Stimulated activated CD8-positive, alpha-beta memory T cell treated with anti-CD3 and anti-CD28 coated beads, Interleukin-15, amount 100 ng/mL, for 1 hour (primary cell): ENCODE measurements around the gene ZFPM1.
"Not testable (repeated sequence)": the region's sequence is repeated elsewhere in the genome, so short reads cannot be mapped to it uniquely, and the experiment has no call there.

Source experiments
- DNase-seq: peaks from one replicate; pipeline ENCODE4 v3.0.0-alpha.2; 2020; ENCODE audit warnings: low read depth

The ZFPM1 gene

DNA sequence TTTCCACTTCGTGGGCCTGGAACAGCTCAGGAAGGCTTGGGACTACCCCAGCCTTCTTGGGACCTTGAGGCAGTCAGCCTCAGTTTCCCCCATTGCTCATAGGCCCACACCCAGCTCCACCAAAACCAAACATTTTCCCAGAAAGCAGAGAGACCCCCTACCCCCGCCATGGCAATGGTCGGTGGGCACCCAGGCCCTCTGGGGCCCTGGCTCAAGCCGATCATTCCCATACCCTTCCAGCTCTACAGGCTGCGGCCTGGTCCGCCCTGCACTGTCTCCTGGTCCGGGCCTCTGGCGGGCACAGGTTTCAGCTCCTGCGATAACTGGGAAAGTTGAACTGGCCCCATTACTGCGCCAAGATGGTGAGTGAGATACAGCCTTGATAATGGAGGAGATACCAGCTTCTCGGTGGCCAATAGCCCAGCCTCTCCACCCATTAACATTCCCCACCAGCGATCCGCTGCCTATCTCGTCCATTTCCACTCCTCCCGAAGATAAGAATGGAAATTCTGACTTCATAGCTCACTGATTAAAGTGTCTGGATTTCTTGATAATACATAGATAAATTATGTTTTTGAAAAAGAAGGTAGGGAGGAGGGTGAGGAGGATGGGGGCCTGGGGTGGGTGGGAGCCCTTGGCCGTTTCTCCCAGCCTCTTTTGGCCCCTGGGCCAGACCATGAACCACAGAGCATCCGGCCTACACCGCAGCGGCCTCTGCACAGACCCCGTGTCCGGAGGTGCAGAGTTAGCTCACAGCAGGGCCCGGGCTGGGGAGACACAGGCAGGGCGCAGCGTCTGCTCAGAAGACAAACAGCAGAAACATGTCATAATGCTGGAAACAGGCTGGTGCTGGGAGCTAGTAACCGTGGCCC lies 11.6 kb downstream of the ZFPM1 start:
- no peak for DNase-seq

- no peak for DNase-seq
These were observed 12.4 kb downstream of the ZFPM1 start for GRCh38 chr16:88465387-88465983.

GRCh38 chr16:88466175-88466862 lies 13.2 kb downstream of the ZFPM1 start:
- DNase-seq, result no peak

DNA sequence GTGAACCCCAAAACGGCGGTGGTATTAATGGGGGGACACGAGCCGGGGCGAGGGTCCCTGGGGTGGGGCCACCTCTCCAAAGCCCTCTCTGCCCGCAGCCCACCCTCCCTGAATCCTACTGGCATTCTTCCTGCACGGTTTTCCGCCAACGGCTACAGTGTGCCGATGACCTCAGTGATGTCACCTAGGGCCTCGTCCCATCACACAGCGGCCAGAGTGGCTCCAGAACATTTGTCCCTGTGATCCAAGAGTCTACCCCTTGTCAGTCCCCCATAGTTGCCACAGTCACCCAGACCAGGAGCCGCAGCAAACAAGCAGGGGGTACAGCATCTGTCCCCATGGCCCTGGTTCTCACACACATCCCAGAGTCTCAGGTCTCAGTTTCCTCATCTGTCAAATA lies 13.9 kb downstream of the ZFPM1 start:
- no peak for DNase-seq

DNA sequence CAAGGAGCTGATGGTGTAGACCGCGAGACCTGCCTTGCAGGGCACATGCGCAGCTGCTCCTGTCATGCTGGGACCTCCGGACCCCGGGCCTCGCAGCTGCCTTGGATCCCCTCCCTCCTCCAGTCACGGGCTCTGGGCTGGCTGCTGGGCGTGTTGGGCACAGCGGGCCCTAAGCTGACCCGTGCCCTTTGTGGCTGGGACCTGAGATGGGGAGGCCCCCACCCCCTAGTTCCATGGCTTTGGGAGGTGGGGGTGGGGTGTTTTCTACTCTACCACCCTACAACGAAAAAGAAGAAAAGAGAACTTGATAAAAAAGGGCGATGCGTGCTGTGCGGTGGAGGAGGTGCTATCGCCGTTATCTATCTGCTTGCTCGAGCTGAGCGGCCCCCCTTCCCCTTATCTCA lies 14.5 kb downstream of the ZFPM1 start:
- DNase-seq, result no peak

DNA sequence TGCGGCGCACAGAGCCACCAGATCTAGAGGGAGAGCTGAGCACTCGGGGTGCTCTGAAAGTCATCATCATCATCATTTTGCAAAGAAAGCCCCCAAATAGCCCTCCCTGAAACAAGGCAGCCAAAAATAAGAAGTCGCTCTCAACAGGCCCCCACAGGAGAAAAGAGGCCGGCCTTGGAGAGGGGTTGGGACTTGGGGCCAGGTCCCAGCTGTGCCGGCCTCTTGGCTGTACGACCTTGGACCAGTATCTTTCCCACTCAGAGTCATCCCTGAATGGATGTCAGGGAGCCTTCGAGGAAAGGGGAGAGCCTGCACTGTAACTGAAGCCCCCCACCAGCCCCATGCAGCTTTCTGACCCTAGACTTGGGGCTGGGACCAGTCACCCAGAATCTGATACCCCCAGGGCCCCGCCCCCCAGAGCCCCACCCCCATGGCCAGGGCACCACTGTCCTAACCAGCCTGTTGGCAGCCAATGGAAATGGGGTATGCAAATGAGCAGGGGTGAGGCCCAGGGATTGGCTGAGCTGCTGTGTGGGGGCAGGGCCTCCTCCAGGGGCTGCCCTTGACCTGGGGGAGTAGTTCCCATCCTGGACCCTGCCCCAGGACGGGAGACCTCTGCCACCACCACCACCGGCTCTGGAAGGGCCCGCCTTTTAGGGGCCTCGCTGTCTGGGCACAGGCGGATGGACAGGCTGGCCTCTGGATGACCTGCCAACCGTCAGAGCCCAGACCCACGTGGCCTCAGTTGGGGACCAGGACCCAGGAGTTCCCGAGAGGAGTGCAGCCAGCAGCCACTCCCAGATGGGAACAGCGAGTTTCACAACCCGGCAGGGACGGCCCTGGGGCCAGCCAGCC lies 15.4 kb downstream of the ZFPM1 start:
- DNase-seq, result no peak

DNA sequence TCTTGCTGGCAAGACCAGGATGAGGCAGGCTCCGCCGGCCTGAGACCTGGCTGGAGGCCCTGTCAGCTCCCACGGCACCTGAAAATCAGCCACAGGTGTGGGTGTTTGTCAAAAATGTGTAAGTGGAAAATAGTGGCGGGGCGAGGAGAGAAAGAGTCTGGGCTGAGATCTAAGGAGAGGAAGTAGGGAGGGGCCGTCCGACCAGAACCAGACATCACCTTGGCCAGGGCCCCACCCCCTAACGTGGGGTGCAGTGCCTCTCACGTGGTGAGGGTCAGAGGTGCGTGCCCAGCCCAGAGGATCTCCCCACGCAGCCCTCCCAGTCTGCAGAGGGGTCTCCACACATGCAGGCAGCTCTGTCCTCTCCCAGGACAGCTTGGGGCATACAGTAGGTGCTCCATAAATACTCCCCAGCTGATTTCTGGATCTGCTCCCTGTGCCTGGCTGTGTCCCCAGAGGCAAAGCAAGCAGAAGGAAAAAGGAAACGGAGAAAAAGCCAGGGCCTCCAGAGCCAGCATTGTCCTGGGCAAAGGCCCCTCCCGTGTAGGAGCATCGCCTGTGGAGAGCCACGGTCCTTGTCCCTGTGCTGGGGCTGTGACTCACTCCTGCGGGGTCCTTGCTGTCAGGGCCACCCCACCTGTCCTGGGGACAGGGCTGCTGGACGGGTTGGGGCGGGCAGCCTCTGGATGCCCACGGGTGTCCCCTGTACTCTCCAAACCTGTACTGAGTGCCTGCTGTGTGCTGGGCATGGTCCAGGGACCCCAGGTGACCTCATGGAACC lies 16.7 kb downstream of the ZFPM1 start:
- no peak for DNase-seq

GRCh38 chr16:88470396-88470680 lies 17.3 kb downstream of the ZFPM1 start:
- DNase-seq, result not testable (repeated sequence)

GRCh38 chr16:88470696-88471095 lies 17.6 kb downstream of the ZFPM1 start:
- not testable (repeated sequence) for DNase-seq

- DNase-seq, result no peak
These were observed 18.0 kb downstream of the ZFPM1 start for GRCh38 chr16:88471115-88471514.

- no peak for DNase-seq
These were observed 18.5 kb downstream of the ZFPM1 start for GRCh38 chr16:88471575-88471974.

GRCh38 chr16:88472069-88472468 lies 19.0 kb downstream of the ZFPM1 start:
- no peak for DNase-seq

DNA sequence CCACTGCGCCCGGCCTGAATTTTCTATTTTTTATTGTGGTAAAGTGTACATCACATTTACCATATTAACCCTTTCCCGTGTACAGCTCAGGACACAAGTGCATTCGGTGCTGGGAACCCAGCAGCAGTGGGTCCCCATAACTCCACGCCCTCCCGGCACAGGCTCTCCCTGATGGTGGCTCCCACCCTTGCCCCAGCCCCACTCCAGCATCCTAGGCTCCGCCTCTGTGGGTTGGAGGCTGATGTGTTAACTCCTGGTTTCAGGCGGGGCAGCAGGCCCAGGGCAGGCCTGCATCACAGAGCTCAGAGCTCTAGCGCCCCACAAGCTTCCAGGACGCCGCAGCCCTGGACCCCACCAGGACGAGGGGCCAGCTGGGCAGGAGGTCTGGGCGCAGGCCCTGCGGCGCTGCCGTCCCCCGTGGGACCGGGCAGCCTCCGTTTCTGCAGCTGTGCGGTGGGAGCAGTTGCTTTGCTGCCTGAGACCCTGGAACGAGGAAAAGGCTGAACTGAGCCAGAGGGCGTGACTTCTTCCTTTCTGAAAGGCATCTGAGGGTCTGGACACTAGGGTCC lies 19.6 kb downstream of the ZFPM1 start:
- DNase-seq, result no peak

GRCh38 chr16:88473666-88474534 lies 20.8 kb downstream of the ZFPM1 start:
- no peak for DNase-seq

- no peak for DNase-seq
These were observed 22.0 kb downstream of the ZFPM1 start for GRCh38 chr16:88475037-88475436.

DNA sequence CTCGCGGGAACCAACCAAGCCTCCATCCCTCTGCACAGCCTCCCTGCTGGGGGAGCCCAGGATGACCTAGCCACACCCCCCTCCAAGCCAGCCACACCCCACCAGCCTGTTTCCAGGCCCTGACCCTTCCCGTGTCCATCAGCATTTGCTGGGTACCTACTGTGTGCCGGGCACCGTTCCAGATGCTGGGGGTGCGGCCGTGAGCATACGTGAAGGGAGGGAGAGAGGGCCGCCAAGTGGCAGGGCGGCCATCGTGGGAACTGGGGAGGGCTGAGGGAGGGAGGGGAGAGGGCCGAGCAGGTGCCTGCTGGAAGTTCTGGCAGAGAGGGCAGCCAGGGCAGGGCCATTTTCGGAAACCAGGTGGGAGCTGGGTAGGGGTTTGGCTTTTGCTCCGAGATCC lies 23.1 kb downstream of the ZFPM1 start:
- DNase-seq, result no peak

- DNase-seq, result no peak
These were observed 23.8 kb downstream of the ZFPM1 start for GRCh38 chr16:88476817-88477397.

DNA sequence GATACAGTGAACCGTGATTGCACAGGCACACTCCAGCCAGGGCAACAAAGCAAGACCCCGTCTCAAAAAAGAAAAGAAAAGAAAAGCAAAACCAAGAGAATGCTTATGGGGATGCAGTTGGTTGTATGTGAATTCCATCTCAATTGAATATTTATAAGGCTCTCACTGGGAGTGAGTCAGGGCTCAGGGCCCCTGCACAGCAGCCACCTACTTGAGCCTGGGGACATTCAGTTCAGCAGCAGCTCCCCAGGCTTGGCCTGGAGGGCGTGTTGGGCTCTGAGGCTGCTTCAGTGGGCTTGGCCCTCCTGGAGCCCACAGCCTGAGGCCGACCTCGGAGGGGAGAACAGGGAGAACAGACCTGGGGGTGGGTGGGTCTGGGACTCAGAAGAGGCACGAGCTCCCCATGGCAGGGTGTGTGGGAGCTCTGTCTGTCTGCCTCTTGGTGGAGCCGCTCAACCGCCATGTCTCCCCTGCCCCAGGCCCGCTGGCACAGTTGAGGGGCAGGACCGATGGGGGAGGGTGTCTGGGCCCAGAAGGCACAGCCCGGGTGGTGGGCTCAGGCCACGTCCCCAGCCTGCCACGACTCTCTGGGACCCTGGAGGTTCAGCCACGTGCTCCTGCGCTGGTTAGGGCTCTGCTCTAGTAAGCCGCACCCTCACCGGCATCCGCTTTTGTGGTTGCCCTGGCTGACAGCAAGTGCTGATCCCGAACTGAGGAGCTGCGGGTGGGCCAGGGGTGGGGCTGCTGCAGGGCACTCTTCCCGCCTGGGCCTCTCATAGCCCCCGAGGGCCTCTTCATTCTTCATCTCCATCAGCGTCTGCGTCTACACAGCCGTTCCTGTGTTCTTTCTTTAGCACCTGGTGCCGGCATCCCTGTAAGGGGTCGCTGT lies 24.8 kb downstream of the ZFPM1 start:
- DNase-seq, result no peak
